ENCODE results near the gene FAM111A. TPM values are rescaled to one million over a fixed set of nuclear protein-coding genes. Genes with fewer than 3 reads are reported as not detected.
"Not testable (repeated sequence)": the region's sequence is repeated elsewhere in the genome, so short reads cannot be mapped to it uniquely, and the experiment has no call there.

Gene FAM111A
- total RNA-seq, 1 experiment from 2014 or later: 37.9 TPM

DNA sequence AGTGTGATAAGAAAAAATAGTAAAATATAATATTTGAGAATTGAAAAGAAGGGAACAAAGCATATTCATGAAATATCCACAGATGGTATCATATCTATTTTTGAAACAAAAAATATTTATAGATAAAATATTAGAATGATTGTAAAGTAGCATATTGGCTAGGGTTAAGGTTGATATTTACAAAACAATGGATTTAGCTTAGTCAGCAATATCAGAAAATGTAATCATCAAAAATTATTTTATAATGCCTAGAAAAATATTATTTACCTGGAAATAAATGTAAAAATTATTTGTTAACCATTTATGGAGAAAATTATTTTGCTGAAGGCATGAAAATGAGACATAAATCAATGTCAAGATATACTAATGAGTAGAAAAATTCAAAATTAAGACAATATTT, 22.8 kb upstream of the FAM111A start:
- intact Hi-C loops (cut with micrococcal nuclease; ENCODE audit: unreplicated experiment): no loop called here
- peaks cover 13% of the 10 kb centered on the region; the same call in 1 of the 2 replicates for H3K9me3 ChIP-seq (ENCODE audit: control insufficient read depth, insufficient read depth, low read depth, low read length)
- no peak for TF ChIP-seq SIN3A (IDR thresholded peaks at IDR 0.05; ENCODE audit: borderline replicate concordance, insufficient read depth, low read depth, low read length)
- no peak for TF ChIP-seq TCF7L2 (IDR thresholded peaks at IDR 0.05; ENCODE audit: low read depth, low read length)
- TF ChIP-seq, protein P1, sequence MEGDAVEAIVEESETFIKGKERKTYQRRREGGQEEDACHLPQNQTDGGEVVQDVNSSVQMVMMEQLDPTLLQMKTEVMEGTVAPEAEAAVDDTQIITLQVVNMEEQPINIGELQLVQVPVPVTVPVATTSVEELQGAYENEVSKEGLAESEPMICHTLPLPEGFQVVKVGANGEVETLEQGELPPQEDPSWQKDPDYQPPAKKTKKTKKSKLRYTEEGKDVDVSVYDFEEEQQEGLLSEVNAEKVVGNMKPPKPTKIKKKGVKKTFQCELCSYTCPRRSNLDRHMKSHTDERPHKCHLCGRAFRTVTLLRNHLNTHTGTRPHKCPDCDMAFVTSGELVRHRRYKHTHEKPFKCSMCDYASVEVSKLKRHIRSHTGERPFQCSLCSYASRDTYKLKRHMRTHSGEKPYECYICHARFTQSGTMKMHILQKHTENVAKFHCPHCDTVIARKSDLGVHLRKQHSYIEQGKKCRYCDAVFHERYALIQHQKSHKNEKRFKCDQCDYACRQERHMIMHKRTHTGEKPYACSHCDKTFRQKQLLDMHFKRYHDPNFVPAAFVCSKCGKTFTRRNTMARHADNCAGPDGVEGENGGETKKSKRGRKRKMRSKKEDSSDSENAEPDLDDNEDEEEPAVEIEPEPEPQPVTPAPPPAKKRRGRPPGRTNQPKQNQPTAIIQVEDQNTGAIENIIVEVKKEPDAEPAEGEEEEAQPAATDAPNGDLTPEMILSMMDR (IDR thresholded peaks at IDR 0.05): no peak
- TF ChIP-seq, protein P2, sequence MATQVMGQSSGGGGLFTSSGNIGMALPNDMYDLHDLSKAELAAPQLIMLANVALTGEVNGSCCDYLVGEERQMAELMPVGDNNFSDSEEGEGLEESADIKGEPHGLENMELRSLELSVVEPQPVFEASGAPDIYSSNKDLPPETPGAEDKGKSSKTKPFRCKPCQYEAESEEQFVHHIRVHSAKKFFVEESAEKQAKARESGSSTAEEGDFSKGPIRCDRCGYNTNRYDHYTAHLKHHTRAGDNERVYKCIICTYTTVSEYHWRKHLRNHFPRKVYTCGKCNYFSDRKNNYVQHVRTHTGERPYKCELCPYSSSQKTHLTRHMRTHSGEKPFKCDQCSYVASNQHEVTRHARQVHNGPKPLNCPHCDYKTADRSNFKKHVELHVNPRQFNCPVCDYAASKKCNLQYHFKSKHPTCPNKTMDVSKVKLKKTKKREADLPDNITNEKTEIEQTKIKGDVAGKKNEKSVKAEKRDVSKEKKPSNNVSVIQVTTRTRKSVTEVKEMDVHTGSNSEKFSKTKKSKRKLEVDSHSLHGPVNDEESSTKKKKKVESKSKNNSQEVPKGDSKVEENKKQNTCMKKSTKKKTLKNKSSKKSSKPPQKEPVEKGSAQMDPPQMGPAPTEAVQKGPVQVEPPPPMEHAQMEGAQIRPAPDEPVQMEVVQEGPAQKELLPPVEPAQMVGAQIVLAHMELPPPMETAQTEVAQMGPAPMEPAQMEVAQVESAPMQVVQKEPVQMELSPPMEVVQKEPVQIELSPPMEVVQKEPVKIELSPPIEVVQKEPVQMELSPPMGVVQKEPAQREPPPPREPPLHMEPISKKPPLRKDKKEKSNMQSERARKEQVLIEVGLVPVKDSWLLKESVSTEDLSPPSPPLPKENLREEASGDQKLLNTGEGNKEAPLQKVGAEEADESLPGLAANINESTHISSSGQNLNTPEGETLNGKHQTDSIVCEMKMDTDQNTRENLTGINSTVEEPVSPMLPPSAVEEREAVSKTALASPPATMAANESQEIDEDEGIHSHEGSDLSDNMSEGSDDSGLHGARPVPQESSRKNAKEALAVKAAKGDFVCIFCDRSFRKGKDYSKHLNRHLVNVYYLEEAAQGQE (IDR thresholded peaks at IDR 0.05; ENCODE audit: insufficient read depth in 1 of 2, low read depth in 2 of 2, low read length in 1 of 2): no peak
- TF ChIP-seq POLR2AphosphoS5 (IDR thresholded peaks at IDR 0.05; ENCODE audit: low read depth, low read length): no peak
- CTCF ChIA-PET: no interaction called here
- no TSS peak for BruUV-seq (replicated peaks)
- no peaks in the 10 kb centered on the region for H3K27me3 ChIP-seq (ENCODE audit: control insufficient read depth, insufficient read depth, low read length)
- no peak overlapping the region for H3K27ac ChIP-seq (ENCODE audit: low read length)
- in situ Hi-C loops (cut with HindIII; ENCODE audit: low pct_unique_long_range_greater_than_20kb, low sequenced_read_pairs): no loop called here
- DNase-seq (ENCODE audit: low read depth, low spot score) (no peak), ATAC-seq (no peak)
- no peak overlapping the region for H3K4me3 ChIP-seq (ENCODE audit: low read depth in 2 of 2, low read length in 2 of 2)
- peaks cover 2% of the 10 kb centered on the region; the same call in 1 of the 2 replicates for H3K36me3 ChIP-seq (ENCODE audit: control insufficient read depth, insufficient read depth, low read length)
- H3K4me1 ChIP-seq (ENCODE audit: control insufficient read depth, insufficient read depth, low read length): no peaks in the 10 kb centered on the region
- POLR2A ChIA-PET: no interaction called here

DNA sequence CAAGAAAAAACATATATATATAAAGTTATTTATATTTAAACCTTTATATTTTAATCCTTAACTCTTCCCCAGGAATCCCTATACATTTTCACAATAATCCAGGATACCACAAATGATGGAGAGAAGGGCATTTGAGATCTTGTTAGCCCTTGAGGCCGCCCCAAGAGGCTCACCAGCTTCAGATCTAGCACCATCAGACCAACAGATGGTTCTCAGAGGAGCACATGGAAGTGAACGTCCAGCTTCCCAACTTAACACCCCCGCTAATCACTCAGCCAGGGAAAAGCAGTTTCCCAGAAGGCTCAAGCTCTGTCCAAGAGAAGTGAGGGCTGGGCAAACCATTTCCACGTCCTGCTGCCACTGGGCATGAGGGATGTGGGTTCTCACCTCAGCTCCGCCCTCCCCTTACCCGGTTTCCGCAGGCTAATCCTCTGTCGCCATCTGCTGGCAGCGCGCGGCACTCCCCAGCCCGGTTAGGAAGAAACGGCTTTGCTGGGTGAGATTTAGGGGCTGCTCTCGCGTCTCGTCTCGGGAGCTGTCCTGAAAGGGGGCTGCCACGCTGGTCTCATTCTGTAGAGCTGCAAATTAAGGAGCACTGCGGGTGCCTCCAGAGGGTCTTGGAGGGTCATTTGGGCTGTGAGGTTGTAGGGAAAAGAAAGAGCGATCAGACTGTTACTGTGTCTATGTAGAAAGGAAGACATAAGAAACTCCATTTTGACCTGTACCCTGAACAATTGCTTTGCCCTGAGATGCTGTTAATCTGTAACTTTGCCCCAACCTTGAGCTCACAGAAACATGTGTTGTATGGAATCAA, 6.8 kb upstream of the FAM111A start:
- intact Hi-C loops (cut with micrococcal nuclease; ENCODE audit: unreplicated experiment): loop anchor here (5.0 kb wide), 1 partner anchor 79 kb away; no protein-coding TSS in a partner anchor
- ChIA-PET CTCF (interaction anchor here (0.5 to 1.6 kb wide), 6 partner anchors 8 to 278 kb away, joined by 3 to 8 read pairs (median 4); no protein-coding TSS in a partner anchor), POLR2A (no interaction called here)
- Histone ChIP-seq H3K27me3 (ENCODE audit: control insufficient read depth, insufficient read depth, low read length) (no peaks in the 10 kb centered on the region), H3K27ac (ENCODE audit: low read length) (no peak overlapping the region; the same call in 1 of the 2 replicates), H3K4me1 (ENCODE audit: control insufficient read depth, insufficient read depth, low read length) (no peaks in the 10 kb centered on the region), H3K36me3 (ENCODE audit: control insufficient read depth, insufficient read depth, low read length) (no peaks in the 10 kb centered on the region), H3K4me3 (ENCODE audit: low read depth in 2 of 2, low read length in 2 of 2) (peak overlapping the region; percentile 12 to 26; a peak in 3 of 4 replicates), H3K9me3 (ENCODE audit: control insufficient read depth, insufficient read depth, low read depth, low read length) (0 out of 2 replicates have a peak, but pooled peaks cover 4% of the 10 kb centered on the region)
- TF ChIP-seq, protein P1 (IDR thresholded peaks at IDR 0.05): peak; percentile 99
- TF ChIP-seq POLR2AphosphoS5 (IDR thresholded peaks at IDR 0.05; ENCODE audit: low read depth, low read length): no peak
- ATAC-seq: peak; percentile 100
- in situ Hi-C loops (cut with HindIII; ENCODE audit: low pct_unique_long_range_greater_than_20kb, low sequenced_read_pairs): no loop called here
- no TSS peak for BruUV-seq (replicated peaks)
- DNase-seq (ENCODE audit: low read depth, low spot score): no peak

DNA sequence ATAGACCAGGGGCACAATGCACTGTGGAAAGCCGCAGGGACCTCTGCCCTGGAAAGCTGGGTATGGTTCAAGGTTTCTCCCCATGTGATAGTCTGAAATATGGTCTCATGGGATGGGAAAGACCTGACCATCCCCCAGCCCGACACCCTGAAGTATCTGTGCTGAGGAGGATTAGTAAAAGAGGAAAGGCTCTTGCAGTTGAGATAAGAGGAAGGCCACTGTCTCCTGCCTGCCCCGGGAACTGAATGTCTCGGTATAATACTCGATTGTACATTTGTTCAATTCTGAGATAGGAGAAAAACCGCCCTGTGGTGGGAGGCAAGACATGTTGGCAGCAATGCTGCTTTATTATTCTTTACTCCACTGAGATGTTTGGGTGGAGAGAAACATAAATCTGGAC, 6.1 kb upstream of the FAM111A start:
- H3K36me3 ChIP-seq (ENCODE audit: control insufficient read depth, insufficient read depth, low read length); H3K27me3 ChIP-seq (ENCODE audit: control insufficient read depth, insufficient read depth, low read length); H3K9me3 ChIP-seq (ENCODE audit: control insufficient read depth, insufficient read depth, low read depth, low read length); BruUV-seq (replicated peaks); H3K4me3 ChIP-seq (ENCODE audit: low read depth in 2 of 2, low read length in 2 of 2); in situ Hi-C loops (cut with HindIII; ENCODE audit: low pct_unique_long_range_greater_than_20kb, low sequenced_read_pairs); POLR2A ChIA-PET; DNase-seq (ENCODE audit: low read depth, low spot score); H3K4me1 ChIP-seq (ENCODE audit: control insufficient read depth, insufficient read depth, low read length); H3K27ac ChIP-seq (ENCODE audit: low read length); ATAC-seq: not testable (repeated sequence)
- CTCF ChIA-PET: interaction anchor here (1.2 to 1.6 kb wide), 2 partner anchors 22 to 30 kb away, joined by 6 to 8 read pairs; no protein-coding TSS in a partner anchor
- intact Hi-C loops (cut with micrococcal nuclease; ENCODE audit: unreplicated experiment): loop anchor here (5.0 kb wide), 1 partner anchor 79 kb away; no protein-coding TSS in a partner anchor

All from Panc1 (cell line).